ENCODE data around the gene ZBTB7C. TPM values are rescaled to one million over a fixed set of nuclear protein-coding genes. Genes with fewer than 3 reads are reported as not detected.

ZBTB7C gene
- total RNA-seq, 1 donor from 2014 or later, result 0.57 TPM

- H3K4me1 Mint-ChIP-seq (ENCODE audit: low read depth), result peaks cover 11% of the 10 kb centered on the region
- H3K27me3 Mint-ChIP-seq, result peaks cover 23% of the 10 kb centered on the region
- no peak overlapping the region for H3K4me3 Mint-ChIP-seq (ENCODE audit: low read depth)
- TF ChIP-seq CTCF (IDR thresholded peaks at IDR 0.05; ENCODE audit: unreplicated experiment), result no peak
- H3K9me3 Mint-ChIP-seq (ENCODE audit: low read depth), result no peaks in the 10 kb centered on the region
- H3K36me3 Mint-ChIP-seq (ENCODE audit: insufficient read depth), result no peaks in the 10 kb centered on the region
- H3K27ac Mint-ChIP-seq, result peak overlapping the region; percentile 65
- DNase-seq (ENCODE audit: low spot score, unreplicated experiment), result no peak
These were observed 44.3 kb upstream of the ZBTB7C start for GRCh38 chr18:48453330-48454066.

DNA sequence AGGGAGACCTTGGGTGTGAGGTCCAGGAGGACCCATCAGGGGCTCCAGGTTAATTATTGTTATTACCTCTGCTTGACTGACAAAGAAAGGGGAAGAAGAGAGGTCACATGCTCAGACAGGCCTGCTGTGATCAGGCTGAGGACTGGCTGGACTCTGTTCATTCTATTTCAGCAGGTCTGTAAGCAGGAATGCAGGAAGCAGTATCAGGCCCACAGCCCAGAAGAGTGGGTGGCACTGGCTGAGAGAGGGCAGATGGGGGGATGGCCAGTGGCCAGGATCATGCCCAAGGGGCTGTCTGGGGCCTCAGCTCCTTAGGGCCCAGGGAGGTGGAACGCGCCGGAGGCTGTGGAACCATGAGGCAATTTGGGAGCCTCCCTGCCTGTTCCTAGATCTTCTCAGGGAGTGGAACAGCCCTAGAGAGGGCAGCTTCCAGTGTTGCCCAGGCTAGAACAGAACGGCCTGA, 43.7 kb upstream of the ZBTB7C start:
- Mint-ChIP-seq H3K27me3 (peaks cover 28% of the 10 kb centered on the region), H3K4me1 (ENCODE audit: low read depth) (peaks cover 11% of the 10 kb centered on the region), H3K36me3 (ENCODE audit: insufficient read depth) (no peaks in the 10 kb centered on the region), H3K27ac (no peak overlapping the region), H3K9me3 (ENCODE audit: low read depth) (no peaks in the 10 kb centered on the region), H3K4me3 (ENCODE audit: low read depth) (no peak overlapping the region)
- DNase-seq (ENCODE audit: low spot score, unreplicated experiment), result no peak
- TF ChIP-seq CTCF (IDR thresholded peaks at IDR 0.05; ENCODE audit: unreplicated experiment), result no peak

GRCh38 chr18:48450685-48451084, 41.5 kb upstream of the ZBTB7C start:
- Mint-ChIP-seq H3K27ac (no peak overlapping the region), H3K4me3 (ENCODE audit: low read depth) (no peak overlapping the region), H3K27me3 (peaks cover 28% of the 10 kb centered on the region), H3K4me1 (ENCODE audit: low read depth) (peaks cover 11% of the 10 kb centered on the region), H3K36me3 (ENCODE audit: insufficient read depth) (no peaks in the 10 kb centered on the region), H3K9me3 (ENCODE audit: low read depth) (no peaks in the 10 kb centered on the region)
- no peak for TF ChIP-seq CTCF (IDR thresholded peaks at IDR 0.05; ENCODE audit: unreplicated experiment)
- no peak for DNase-seq (ENCODE audit: low spot score, unreplicated experiment)

DNA sequence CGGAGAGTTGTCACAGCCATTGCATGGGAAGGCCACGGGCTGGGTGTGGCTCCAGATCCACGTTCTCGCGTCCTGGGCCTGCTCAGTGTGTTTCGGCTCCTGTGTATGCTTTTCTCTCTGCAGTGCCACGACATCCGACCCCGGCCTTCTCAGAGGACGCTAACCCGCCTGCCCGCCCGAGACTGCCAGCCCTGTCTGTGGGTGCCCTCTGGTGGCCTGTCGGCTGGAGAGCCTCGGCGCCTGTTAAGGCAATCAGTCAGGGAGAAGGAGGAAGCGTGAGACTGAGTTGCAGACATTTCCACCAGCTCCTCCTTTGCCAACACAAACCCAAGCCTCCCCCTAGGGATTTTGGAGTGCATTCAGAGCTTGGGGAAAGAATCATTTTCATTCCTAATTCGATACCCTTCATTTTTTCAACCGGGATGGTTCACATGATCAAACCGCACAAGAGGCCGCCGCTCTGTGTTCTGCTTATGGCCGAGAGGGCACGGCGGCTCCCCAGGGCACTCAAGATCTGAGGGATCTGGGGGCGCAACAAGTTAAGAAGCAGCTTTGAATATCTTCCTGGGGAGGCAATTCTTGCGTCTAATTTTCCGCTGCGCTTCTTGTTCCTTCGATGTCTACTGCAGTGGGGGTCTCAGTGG, 37.5 kb upstream of the ZBTB7C start:
- peaks cover 36% of the 10 kb centered on the region for H3K27me3 Mint-ChIP-seq
- no peaks in the 10 kb centered on the region for H3K9me3 Mint-ChIP-seq (ENCODE audit: low read depth)
- TF ChIP-seq CTCF (IDR thresholded peaks at IDR 0.05; ENCODE audit: unreplicated experiment), result peak; percentile 86
- DNase-seq (ENCODE audit: low spot score, unreplicated experiment), result peak; percentile 81
- H3K27ac Mint-ChIP-seq, result no peak overlapping the region
- peaks cover 2% of the 10 kb centered on the region for H3K4me1 Mint-ChIP-seq (ENCODE audit: low read depth)
- H3K36me3 Mint-ChIP-seq (ENCODE audit: insufficient read depth), result no peaks in the 10 kb centered on the region
- no peak overlapping the region for H3K4me3 Mint-ChIP-seq (ENCODE audit: low read depth)

DNA sequence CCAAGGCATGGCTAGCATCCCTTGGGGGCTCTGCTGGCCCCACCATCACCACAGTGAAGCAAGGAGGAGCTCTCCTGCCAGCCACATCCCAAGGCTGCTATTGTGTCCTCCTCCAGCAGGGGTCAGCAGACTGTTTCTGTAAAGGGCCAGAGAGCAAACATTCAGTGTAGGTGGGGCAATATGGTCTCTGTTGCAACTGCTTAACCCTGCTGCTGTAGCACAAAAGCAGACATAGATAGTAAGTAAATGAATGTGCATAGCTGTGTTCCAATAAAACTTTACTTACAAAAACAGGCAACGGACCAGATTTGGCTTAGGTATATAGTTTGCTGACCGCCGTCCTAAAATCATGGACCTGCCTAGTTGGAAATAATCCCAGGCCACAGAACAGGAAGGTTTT, 36.4 kb upstream of the ZBTB7C start:
- Mint-ChIP-seq H3K36me3 (ENCODE audit: insufficient read depth) (no peaks in the 10 kb centered on the region), H3K9me3 (ENCODE audit: low read depth) (no peaks in the 10 kb centered on the region), H3K27ac (no peak overlapping the region), H3K4me1 (ENCODE audit: low read depth) (peaks cover 2% of the 10 kb centered on the region), H3K27me3 (peaks cover 37% of the 10 kb centered on the region), H3K4me3 (ENCODE audit: low read depth) (no peak overlapping the region)
- TF ChIP-seq CTCF (IDR thresholded peaks at IDR 0.05; ENCODE audit: unreplicated experiment), result peak; percentile 81
- DNase-seq (ENCODE audit: low spot score, unreplicated experiment), result peak; percentile 57

Measured in progenitor cell of endocrine pancreas (in vitro differentiated cells).